Measurements from ENCODE around the gene DYNLL1. TPM values are rescaled to one million over a fixed set of nuclear protein-coding genes. Genes with fewer than 3 reads are reported as not detected.

DYNLL1 gene
- total and polyA plus RNA-seq, 2 of the 13 experiments (the other 11 are each of a cell fraction or from before 2014, with no cell fraction given) = 271 to 294 TPM

GRCh38 chr12:120469450-120470149, 26.3 kb upstream of the DYNLL1 start, which contains the start of gene SRSF9 (continued):
- TF ChIP-seq ZNF280B (CRISPR knock-in tag; IDR thresholded peaks at IDR 0.05; ENCODE audit: borderline replicate concordance) (no peak; the same call in 1 of the 2 replicates), ETS1 (CRISPR knock-in tag; IDR thresholded peaks at IDR 0.05) (no peak), NR2F1 (CRISPR knock-in tag; IDR thresholded peaks at IDR 0.05) (0 out of 4 replicates have a peak, but pooled peaks of 1 of the 2 experiments have one; percentile 8), ZNF205 (CRISPR knock-in tag; IDR thresholded peaks at IDR 0.05) (peak; percentile 33; the same call in 1 of the 2 replicates), SRSF4 (IDR thresholded peaks at IDR 0.05; ENCODE audit: low read depth, low read length, poor library complexity, severe bottlenecking) (no peak), JUNB (CRISPR knock-in tag; IDR thresholded peaks at IDR 0.05; ENCODE audit: borderline replicate concordance) (no peak), ZKSCAN1 (IDR thresholded peaks at IDR 0.05; ENCODE audit: low read length) (no peak), RARG (CRISPR knock-in tag; IDR thresholded peaks at IDR 0.05; ENCODE audit: low read depth) (no peak), CEBPG (CRISPR knock-in tag; IDR thresholded peaks at IDR 0.05) (0 out of 2 replicates have a peak, but pooled peaks have one; percentile 7), RFX5 (IDR thresholded peaks at IDR 0.05; ENCODE audit: low read depth, low read length) (peak; percentile 26; the same call in 1 of the 2 replicates), SMC3 (IDR thresholded peaks at IDR 0.05; ENCODE audit: low read length) (no peak), ZNF777 (CRISPR knock-in tag; IDR thresholded peaks at IDR 0.05) (no peak), ZNF614 (CRISPR knock-in tag; IDR thresholded peaks at IDR 0.05; ENCODE audit: borderline replicate concordance) (0 out of 2 replicates have a peak, but pooled peaks have one; percentile 55), PTBP1 (IDR thresholded peaks at IDR 0.05; ENCODE audit: low read depth, low read length, poor library complexity, severe bottlenecking) (no peak), TBL1XR1 (IDR thresholded peaks at IDR 0.05; ENCODE audit: borderline replicate concordance, low read length, partially characterized antibody) (no peak), ZNF7 (CRISPR knock-in tag; IDR thresholded peaks at IDR 0.05) (no peak), MED1 (CRISPR knock-in tag; IDR thresholded peaks at IDR 0.05) (peak; percentile 60), HHEX (CRISPR knock-in tag; IDR thresholded peaks at IDR 0.05) (no peak), FOXA3 (CRISPR knock-in tag; IDR thresholded peaks at IDR 0.05) (peak; percentile 54)
- TF ChIP-seq, protein P1, sequence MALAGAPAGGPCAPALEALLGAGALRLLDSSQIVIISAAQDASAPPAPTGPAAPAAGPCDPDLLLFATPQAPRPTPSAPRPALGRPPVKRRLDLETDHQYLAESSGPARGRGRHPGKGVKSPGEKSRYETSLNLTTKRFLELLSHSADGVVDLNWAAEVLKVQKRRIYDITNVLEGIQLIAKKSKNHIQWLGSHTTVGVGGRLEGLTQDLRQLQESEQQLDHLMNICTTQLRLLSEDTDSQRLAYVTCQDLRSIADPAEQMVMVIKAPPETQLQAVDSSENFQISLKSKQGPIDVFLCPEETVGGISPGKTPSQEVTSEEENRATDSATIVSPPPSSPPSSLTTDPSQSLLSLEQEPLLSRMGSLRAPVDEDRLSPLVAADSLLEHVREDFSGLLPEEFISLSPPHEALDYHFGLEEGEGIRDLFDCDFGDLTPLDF (CRISPR knock-in tag; IDR thresholded peaks at IDR 0.05) = no peak
- TF ChIP-seq, protein P2, sequence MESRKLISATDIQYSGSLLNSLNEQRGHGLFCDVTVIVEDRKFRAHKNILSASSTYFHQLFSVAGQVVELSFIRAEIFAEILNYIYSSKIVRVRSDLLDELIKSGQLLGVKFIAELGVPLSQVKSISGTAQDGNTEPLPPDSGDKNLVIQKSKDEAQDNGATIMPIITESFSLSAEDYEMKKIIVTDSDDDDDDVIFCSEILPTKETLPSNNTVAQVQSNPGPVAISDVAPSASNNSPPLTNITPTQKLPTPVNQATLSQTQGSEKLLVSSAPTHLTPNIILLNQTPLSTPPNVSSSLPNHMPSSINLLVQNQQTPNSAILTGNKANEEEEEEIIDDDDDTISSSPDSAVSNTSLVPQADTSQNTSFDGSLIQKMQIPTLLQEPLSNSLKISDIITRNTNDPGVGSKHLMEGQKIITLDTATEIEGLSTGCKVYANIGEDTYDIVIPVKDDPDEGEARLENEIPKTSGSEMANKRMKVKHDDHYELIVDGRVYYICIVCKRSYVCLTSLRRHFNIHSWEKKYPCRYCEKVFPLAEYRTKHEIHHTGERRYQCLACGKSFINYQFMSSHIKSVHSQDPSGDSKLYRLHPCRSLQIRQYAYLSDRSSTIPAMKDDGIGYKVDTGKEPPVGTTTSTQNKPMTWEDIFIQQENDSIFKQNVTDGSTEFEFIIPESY (CRISPR knock-in tag; IDR thresholded peaks at IDR 0.05) = peak; percentile 43; the same call in 1 of the 2 replicates
- TF ChIP-seq, protein P3, sequence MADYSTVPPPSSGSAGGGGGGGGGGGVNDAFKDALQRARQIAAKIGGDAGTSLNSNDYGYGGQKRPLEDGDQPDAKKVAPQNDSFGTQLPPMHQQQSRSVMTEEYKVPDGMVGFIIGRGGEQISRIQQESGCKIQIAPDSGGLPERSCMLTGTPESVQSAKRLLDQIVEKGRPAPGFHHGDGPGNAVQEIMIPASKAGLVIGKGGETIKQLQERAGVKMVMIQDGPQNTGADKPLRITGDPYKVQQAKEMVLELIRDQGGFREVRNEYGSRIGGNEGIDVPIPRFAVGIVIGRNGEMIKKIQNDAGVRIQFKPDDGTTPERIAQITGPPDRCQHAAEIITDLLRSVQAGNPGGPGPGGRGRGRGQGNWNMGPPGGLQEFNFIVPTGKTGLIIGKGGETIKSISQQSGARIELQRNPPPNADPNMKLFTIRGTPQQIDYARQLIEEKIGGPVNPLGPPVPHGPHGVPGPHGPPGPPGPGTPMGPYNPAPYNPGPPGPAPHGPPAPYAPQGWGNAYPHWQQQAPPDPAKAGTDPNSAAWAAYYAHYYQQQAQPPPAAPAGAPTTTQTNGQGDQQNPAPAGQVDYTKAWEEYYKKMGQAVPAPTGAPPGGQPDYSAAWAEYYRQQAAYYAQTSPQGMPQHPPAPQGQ (CRISPR knock-in tag; IDR thresholded peaks at IDR 0.05; ENCODE audit: borderline replicate concordance) = no peak
